PC-9 (cell line): ENCODE data around the gene ATCAY. TPM values are rescaled to one million over a fixed set of nuclear protein-coding genes. Genes with fewer than 3 reads are reported as not detected.
"Not testable (repeated sequence)": the region's sequence is repeated elsewhere in the genome, so short reads cannot be mapped to it uniquely, and the experiment has no call there.

ENCODE experiments used
- BruUV-seq: library from RNA; stranded (reverse); fragments of 400-500 nt; replicated peaks from 2 replicates; lab custom pipeline; 2021; lab: Mats Ljungman, UMichigan
- CTCF ChIA-PET: fragments of 300-600 bp; sonication (Branson Sonifier 250); formaldehyde crosslinking; loops from one replicate; lab custom pipeline; 2022; ENCODE audit warnings: antibody characterized with exemption; lab: Charles Lee
- POLR2A ChIA-PET: fragments of 300-600 bp; sonication (Branson Sonifier 250); formaldehyde crosslinking; loops from one replicate; lab custom pipeline; 2022; ENCODE audit warnings: antibody characterized with exemption; ENCODE audit not compliant: unreplicated experiment; lab: Charles Lee
- DNase-seq, 2 experiments: peaks; one replicate each; pipeline versions ENCODE4 v3.0.0 to v3.0.0-alpha.2; 2015 to 2022; ENCODE audit warnings: mixed read lengths in 1 of 2
- H2AFZ ChIP-seq: fragments of 200-600 bp; sonication (generic); 2 replicates; pipeline ENCODE4 v1.8.1; 2017; ENCODE audit warnings: antibody characterized with exemption
- H3F3A ChIP-seq: fragments of 200-600 bp; sonication (generic); 2 replicates; pipeline ENCODE4 v1.8.1; 2017; ENCODE audit warnings: antibody characterized with exemption, mild to moderate bottlenecking, low read depth; ENCODE audit not compliant: insufficient read depth
- H3K27ac ChIP-seq: fragments of 200-600 bp; sonication (generic); 2 replicates; pipeline ENCODE4 v1.6.1; 2016; ENCODE audit warnings: mixed run types
- H3K27me3 ChIP-seq: fragments of 200-600 bp; sonication (generic); 2 replicates; pipeline ENCODE4 v1.6.1; 2016; ENCODE audit warnings: low read depth, mixed run types; ENCODE audit not compliant: insufficient read depth
- H3K36me3 ChIP-seq: fragments of 200-600 bp; sonication (generic); 2 replicates; pipeline ENCODE4 v1.6.1; 2016; ENCODE audit warnings: low read depth, mixed run types
- H3K4me1 ChIP-seq: fragments of 200-600 bp; sonication (generic); replicated peaks from 2 replicates; pipeline ENCODE4 v1.6.1; 2016; ENCODE audit warnings: mixed run types; ENCODE audit not compliant: insufficient read depth
- H3K4me2 ChIP-seq: fragments of 200-600 bp; sonication (generic); 2 replicates; pipeline ENCODE4 v1.6.1; 2017; ENCODE audit warnings: mixed run types
- H3K4me3 ChIP-seq: fragments of 200-600 bp; sonication (generic); 2 replicates; pipeline ENCODE4 v1.6.1; 2016; ENCODE audit warnings: mixed run types
- H3K79me2 ChIP-seq: fragments of 200-600 bp; sonication (generic); 2 replicates; pipeline ENCODE4 v1.6.1; 2017; ENCODE audit warnings: low read depth, mixed run types
- H3K9me2 ChIP-seq: fragments of 200-600 bp; sonication (generic); 2 replicates; pipeline ENCODE4 v1.8.1; 2017; ENCODE audit warnings: mild to moderate bottlenecking; ENCODE audit not compliant: insufficient read depth
- H3K9me3 ChIP-seq: fragments of 200-600 bp; sonication (generic); 2 replicates; pipeline ENCODE4 v1.8.1; 2016; ENCODE audit warnings: low read depth; ENCODE audit not compliant: insufficient read depth
- H4K20me1 ChIP-seq: fragments of 200-600 bp; sonication (generic); 2 replicates; pipeline ENCODE4 v1.8.1; 2017; ENCODE audit not compliant: insufficient read depth
- CTCF ChIP-seq: fragments of 200-600 bp; sonication (generic); conservative IDR thresholded peaks from 2 replicates; pipeline ENCODE4 v1.6.1; 2017; ENCODE audit warnings: mixed run types, antibody characterized with exemption, mild to moderate bottlenecking, moderate library complexity
- EZH2 ChIP-seq: fragments of 200-600 bp; sonication (generic); IDR thresholded peaks from 2 replicates; pipeline ENCODE4 v1.8.0; 2017; ENCODE audit warnings: antibody characterized with exemption, low read depth
- intact Hi-C: fragments of 100-400 bp; cut with micrococcal nuclease; formaldehyde crosslinking; loops from one replicate; pipeline ENCODE4 v1.10.0; 2022; ENCODE audit not compliant: unreplicated experiment
- total RNA-seq: library from RNA; stranded (reverse); gene quantifications from 2 replicates; pipeline ENCODE4 v1.2.3, GENCODE V29; 2021

Gene ATCAY
- total RNA-seq, 1 experiment from 2014 or later: not detected

GRCh38 chr19:3868770-3869456 is 11.6 kb upstream of the ATCAY start, which contains the start of gene ZFR2:
ZFR2 (minus strand) TSS chr19:3869038; CDS start chr19:3869017, 21 bp downstream.
- no peak within 1 kb of the TSS for H3K4me3 ChIP-seq
- H4K20me1 ChIP-seq: no peaks in the 10 kb centered on the region
- H3F3A ChIP-seq: 0 out of 2 replicates have a peak, but pooled peaks cover 3% of the 10 kb centered on the region
- no TSS peak for BruUV-seq
- no peaks in the 10 kb centered on the region for H3K4me1 ChIP-seq
- no peak within 1 kb of the TSS for H2AFZ ChIP-seq
- intact Hi-C loops: no loop called here
- no peaks in the 10 kb centered on the region for H3K9me3 ChIP-seq
- no peaks in the 10 kb centered on the region for H3K36me3 ChIP-seq
- H3K79me2 ChIP-seq: no peaks in the 10 kb centered on the region
- CTCF ChIA-PET: no interaction called here
- H3K27me3 ChIP-seq: peaks cover 49% of the 10 kb centered on the region
- H3K9me2 ChIP-seq: no peaks in the 10 kb centered on the region
- no peak within 1 kb of the TSS for H3K27ac ChIP-seq
- DNase-seq: no peak
- H3K4me2 ChIP-seq: no peak within 1 kb of the TSS
- POLR2A ChIA-PET: no interaction called here
- no peak for TF ChIP-seq EZH2

- POLR2A ChIA-PET: no interaction called here
- H3K27ac ChIP-seq: no peak overlapping the region
Observed at GRCh38 chr19:3873151-3873550, 7.3 kb upstream of the ATCAY start.

GRCh38 chr19:3874695-3875094 is 5.8 kb upstream of the ATCAY start:
- H3K4me2 ChIP-seq, H3K9me3 ChIP-seq, H3K27ac ChIP-seq, intact Hi-C loops, DNase-seq, BruUV-seq, H2AFZ ChIP-seq, H3F3A ChIP-seq, POLR2A ChIA-PET, H3K79me2 ChIP-seq, H4K20me1 ChIP-seq, CTCF ChIA-PET, H3K4me3 ChIP-seq, H3K9me2 ChIP-seq, H3K36me3 ChIP-seq, H3K4me1 ChIP-seq: not testable (repeated sequence)
- peaks cover 11% of the 10 kb centered on the region for H3K27me3 ChIP-seq

More at GRCh38 chr19:3873151-3873550, 7.3 kb upstream of the ATCAY start:
- no peak overlapping the region for H3K4me3 ChIP-seq
- no peaks in the 10 kb centered on the region for H3F3A ChIP-seq
- no peak overlapping the region for H3K4me2 ChIP-seq
- H3K79me2 ChIP-seq: no peaks in the 10 kb centered on the region
- H3K4me1 ChIP-seq: no peaks in the 10 kb centered on the region
- TF ChIP-seq EZH2 (no peak), CTCF (no peak)
- no peaks in the 10 kb centered on the region for H3K9me3 ChIP-seq
- CTCF ChIA-PET: no interaction called here
- H3K9me2 ChIP-seq: no peaks in the 10 kb centered on the region
- no TSS peak for BruUV-seq
- intact Hi-C loops: no loop called here
- H3K36me3 ChIP-seq: no peaks in the 10 kb centered on the region
- DNase-seq: no peak
- no peak overlapping the region for H2AFZ ChIP-seq
- H3K27me3 ChIP-seq: peaks cover 12% of the 10 kb centered on the region
- H4K20me1 ChIP-seq: no peaks in the 10 kb centered on the region

GRCh38 chr19:3879656-3880055 is 829 bp upstream of the ATCAY start:
- H3K4me3 ChIP-seq: no peak overlapping the region
- no peaks in the 10 kb centered on the region for H3K79me2 ChIP-seq
- no TSS peak for BruUV-seq
- TF ChIP-seq EZH2: no peak
- TF ChIP-seq CTCF: no peak; the same call in 1 of the 2 replicates
- H3K36me3 ChIP-seq: no peaks in the 10 kb centered on the region
- CTCF ChIA-PET: interaction anchor here (0.7 kb wide), 1 partner anchor 148 kb away, joined by 8 read pairs; no protein-coding TSS in a partner anchor
- H3K9me3 ChIP-seq: no peaks in the 10 kb centered on the region
- no peaks in the 10 kb centered on the region for H3F3A ChIP-seq
- H3K27me3 ChIP-seq: no peaks in the 10 kb centered on the region
- intact Hi-C loops: no loop called here
- no peak overlapping the region for H3K4me2 ChIP-seq
- no peak for DNase-seq
- H3K9me2 ChIP-seq: no peaks in the 10 kb centered on the region
- H3K27ac ChIP-seq: no peak overlapping the region
- no peaks in the 10 kb centered on the region for H4K20me1 ChIP-seq
- H3K4me1 ChIP-seq: no peaks in the 10 kb centered on the region
- POLR2A ChIA-PET: no interaction called here
- H2AFZ ChIP-seq: no peak overlapping the region
